Mesendoderm (in vitro differentiated cells): ENCODE measurements around the gene PEG3.

Source experiments
- DNase-seq: peaks from one replicate; pipeline ENCODE4 v3.0.0; 2013
- H2AK5ac ChIP-seq: 2 replicates; pipeline ENCODE4 v1.6.1; 2013; ENCODE audit warnings: low read length, inconsistent platforms
- H2BK120ac ChIP-seq: 2 replicates; pipeline ENCODE4 v1.6.1; 2013; ENCODE audit warnings: low read depth, mild to moderate bottlenecking, low read length, moderate library complexity, mixed read lengths
- H2BK15ac ChIP-seq: replicated peaks from 2 replicates; pipeline ENCODE4 v1.6.1; 2013; ENCODE audit warnings: low read depth, mild to moderate bottlenecking, moderate library complexity
- H2BK5ac ChIP-seq: 2 replicates; pipeline ENCODE4 v1.6.1; 2013; ENCODE audit warnings: low read length, inconsistent platforms
- H3K18ac ChIP-seq: 2 replicates; pipeline ENCODE4 v1.6.1; 2013; ENCODE audit warnings: mild to moderate bottlenecking, low read length, mixed read lengths
- H3K23ac ChIP-seq: one replicate; pipeline ENCODE4 v1.6.1; 2013; ENCODE audit warnings: low read length
- H3K27ac ChIP-seq: 2 replicates; pipeline ENCODE4 v1.5.1; 2013; ENCODE audit warnings: low read depth, mild to moderate bottlenecking, inconsistent platforms, low read length, moderate library complexity
- H3K27me3 ChIP-seq: 2 replicates; pipeline ENCODE4 v1.6.1; 2013; ENCODE audit warnings: low read length, control low read depth, mild to moderate bottlenecking, inconsistent platforms; ENCODE audit not compliant: insufficient read depth, poor library complexity
- H3K36me3 ChIP-seq: 2 replicates; pipeline ENCODE4 v1.6.1; 2013; ENCODE audit warnings: low read length, inconsistent platforms; ENCODE audit not compliant: control insufficient read depth, insufficient read depth
- H3K4ac ChIP-seq: one replicate; pipeline ENCODE4 v1.6.1; 2013; ENCODE audit warnings: low read depth, mild to moderate bottlenecking, low read length, moderate library complexity
- H3K4me1 ChIP-seq: 2 replicates; pipeline ENCODE4 v1.6.1; 2013; ENCODE audit warnings: low read depth, low read length, inconsistent platforms; ENCODE audit not compliant: control insufficient read depth
- H3K4me2 ChIP-seq: 2 replicates; pipeline ENCODE4 v1.6.1; 2013; ENCODE audit warnings: low read length
- H3K4me3 ChIP-seq: 2 replicates; pipeline ENCODE4 v1.5.1; 2013; ENCODE audit warnings: mild to moderate bottlenecking, low read length
- H3K56ac ChIP-seq: one replicate; pipeline ENCODE4 v1.6.1; 2013; ENCODE audit warnings: low read length
- H3K79me1 ChIP-seq: 2 replicates; pipeline ENCODE4 v1.6.1; 2013; ENCODE audit warnings: low read length, inconsistent platforms
- H3K79me2 ChIP-seq: 2 replicates; pipeline ENCODE4 v1.6.1; 2013; ENCODE audit warnings: mild to moderate bottlenecking, low read length; ENCODE audit not compliant: control insufficient read depth, insufficient read depth
- H3K9ac ChIP-seq: 2 replicates; pipeline ENCODE4 v1.6.1; 2013; ENCODE audit warnings: low read length, inconsistent platforms
- H4K5ac ChIP-seq: one replicate; pipeline ENCODE4 v1.6.1; 2013; ENCODE audit warnings: low read length
- H4K8ac ChIP-seq: one replicate; pipeline ENCODE4 v1.6.1; 2013; ENCODE audit warnings: low read depth, mild to moderate bottlenecking, control low read depth, low read length, moderate library complexity
- WGBS: extraction: QIAGEN DNeasy Blood & Tissue Kit; methylation state at CpG from one replicate; pipeline ENCODE4 v1.1.7; 2013; ENCODE audit warnings: low lambda C conversion rate, missing lambda C conversion rate; ENCODE audit not compliant: insufficient coverage; ENCODE audit errors: extremely low coverage; 5-methylcytosine and 5-hydroxymethylcytosine counted together

Gene PEG3

DNA sequence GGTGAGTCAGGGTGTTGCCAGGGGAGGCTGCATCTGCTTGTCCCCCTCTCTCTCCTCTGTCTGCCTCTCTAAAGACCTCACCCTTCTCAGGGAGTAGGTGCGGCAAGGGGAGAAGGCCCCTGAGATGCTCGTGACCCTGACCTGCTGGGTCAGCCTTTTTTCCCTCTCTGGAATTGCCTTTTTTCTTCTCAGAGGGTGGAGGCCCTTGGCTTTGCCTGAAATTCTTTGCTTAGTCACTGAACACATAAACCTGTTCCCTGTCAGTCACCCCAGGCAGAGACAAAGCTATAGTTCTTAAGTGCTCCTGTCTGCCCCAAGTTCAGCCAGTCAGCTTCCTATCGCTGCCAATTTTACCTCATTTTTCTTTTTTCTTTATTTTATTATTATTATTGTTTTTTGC, 35.2 kb upstream of the PEG3 start:
- H3K79me2 ChIP-seq: no peaks in the 10 kb centered on the region
- H2BK120ac ChIP-seq: no peak overlapping the region
- no peak overlapping the region for H3K4me3 ChIP-seq
- H3K27ac ChIP-seq: no peak overlapping the region
- no CpG with 5 or more reads among the region's 3 CpGs for WGBS
- DNase-seq: no peak
- no peak overlapping the region for H4K5ac ChIP-seq
- H3K18ac ChIP-seq: no peak overlapping the region
- H3K4me1 ChIP-seq: no peaks in the 10 kb centered on the region
- no peak overlapping the region for H3K23ac ChIP-seq
- no peak overlapping the region for H3K9ac ChIP-seq
- H2BK15ac ChIP-seq: no peak overlapping the region
- no peak overlapping the region for H2BK5ac ChIP-seq
- H3K56ac ChIP-seq: no peak overlapping the region
- no peak overlapping the region for H4K8ac ChIP-seq
- no peaks in the 10 kb centered on the region for H3K27me3 ChIP-seq
- H3K4me2 ChIP-seq: no peak overlapping the region
- no peaks in the 10 kb centered on the region for H3K79me1 ChIP-seq
- H2AK5ac ChIP-seq: no peak overlapping the region
- H3K4ac ChIP-seq: no peak overlapping the region
- H3K36me3 ChIP-seq: no peaks in the 10 kb centered on the region

DNA sequence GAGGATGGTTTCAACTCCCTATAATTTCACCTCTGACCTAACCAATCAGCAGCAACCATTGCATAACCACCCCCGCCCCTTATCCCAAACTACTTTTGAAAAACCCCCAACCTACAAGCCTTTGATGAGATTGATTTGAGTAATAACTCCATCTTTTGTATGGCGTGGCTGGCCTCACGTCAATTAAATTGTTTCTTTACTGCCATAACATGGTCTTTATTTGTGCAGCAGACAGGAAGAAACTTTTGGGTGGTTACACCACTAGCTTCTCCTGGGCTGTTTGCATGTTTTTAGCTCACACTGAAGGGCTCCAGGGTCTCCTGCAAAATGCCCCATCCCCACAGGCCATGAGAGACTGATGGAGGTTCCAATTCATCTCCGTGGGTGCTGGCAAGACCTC, 34.0 kb upstream of the PEG3 start:
- H3K4me2 ChIP-seq: no peak overlapping the region
- no peak overlapping the region for H4K8ac ChIP-seq
- no peaks in the 10 kb centered on the region for H3K79me1 ChIP-seq
- H3K18ac ChIP-seq: no peak overlapping the region
- no peak overlapping the region for H3K9ac ChIP-seq
- no peak overlapping the region for H3K4me3 ChIP-seq
- no peaks in the 10 kb centered on the region for H3K79me2 ChIP-seq
- H2BK120ac ChIP-seq: no peak overlapping the region
- no peaks in the 10 kb centered on the region for H3K4me1 ChIP-seq
- no peak overlapping the region for H3K23ac ChIP-seq
- H3K27me3 ChIP-seq: no peaks in the 10 kb centered on the region
- no peaks in the 10 kb centered on the region for H3K36me3 ChIP-seq
- DNase-seq: no peak
- no peak overlapping the region for H3K4ac ChIP-seq
- H3K27ac ChIP-seq: no peak overlapping the region
- H2BK5ac ChIP-seq: no peak overlapping the region
- H2AK5ac ChIP-seq: no peak overlapping the region
- no peak overlapping the region for H2BK15ac ChIP-seq
- H4K5ac ChIP-seq: no peak overlapping the region
- H3K56ac ChIP-seq: no peak overlapping the region
- no CpG with 5 or more reads among the region's 4 CpGs for WGBS

- no peaks in the 10 kb centered on the region for H3K27me3 ChIP-seq
- H3K79me1 ChIP-seq: no peaks in the 10 kb centered on the region
- H3K23ac ChIP-seq: no peak overlapping the region
- WGBS: no CpG with 5 or more reads among the region's 5 CpGs
- no peaks in the 10 kb centered on the region for H3K4me1 ChIP-seq
- H3K9ac ChIP-seq: no peak overlapping the region
- H2BK5ac ChIP-seq: no peak overlapping the region
- DNase-seq: no peak
- H3K27ac ChIP-seq: no peak overlapping the region
- H3K4ac ChIP-seq: no peak overlapping the region
- no peaks in the 10 kb centered on the region for H3K36me3 ChIP-seq
- no peak overlapping the region for H3K56ac ChIP-seq
- H4K5ac ChIP-seq: no peak overlapping the region
- H3K4me2 ChIP-seq: no peak overlapping the region
- no peaks in the 10 kb centered on the region for H3K79me2 ChIP-seq
- no peak overlapping the region for H3K4me3 ChIP-seq
- H2BK120ac ChIP-seq: no peak overlapping the region
- no peak overlapping the region for H2AK5ac ChIP-seq
- H4K8ac ChIP-seq: no peak overlapping the region
- H2BK15ac ChIP-seq: no peak overlapping the region
- no peak overlapping the region for H3K18ac ChIP-seq
Observed at GRCh38 chr19:56873493-56873892, 33.0 kb upstream of the PEG3 start.

DNA sequence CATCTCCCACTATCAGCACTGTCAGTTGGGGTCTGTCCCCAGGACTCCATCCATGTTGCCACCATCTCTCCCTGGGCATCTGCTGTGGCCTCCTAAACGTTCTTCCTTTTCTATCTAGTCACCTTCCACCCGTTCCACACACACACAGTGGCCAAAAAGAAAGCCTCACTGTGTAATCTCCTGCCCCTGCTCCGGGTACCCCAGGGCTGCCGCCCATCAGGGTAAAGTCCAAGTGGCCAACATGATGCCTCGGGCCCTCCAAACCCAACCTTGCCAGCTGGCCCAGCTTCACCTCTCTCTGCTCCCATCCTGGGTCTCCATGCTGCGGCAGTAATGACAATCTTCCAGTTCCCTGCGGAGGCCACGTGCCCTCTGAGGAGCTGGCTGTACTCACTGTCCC, 29.4 kb upstream of the PEG3 start:
- WGBS: no CpG with 5 or more reads among the region's 8 CpGs
- Histone ChIP-seq H3K9ac (no peak overlapping the region), H3K79me1 (no peaks in the 10 kb centered on the region), H3K27me3 (no peaks in the 10 kb centered on the region), H4K5ac (no peak overlapping the region), H2AK5ac (no peak overlapping the region), H3K4me2 (no peak overlapping the region), H3K4me1 (no peaks in the 10 kb centered on the region), H3K56ac (no peak overlapping the region), H3K4ac (no peak overlapping the region), H2BK5ac (no peak overlapping the region), H4K8ac (no peak overlapping the region), H2BK15ac (no peak overlapping the region), H3K23ac (no peak overlapping the region), H3K18ac (no peak overlapping the region), H2BK120ac (no peak overlapping the region), H3K79me2 (no peaks in the 10 kb centered on the region), H3K27ac (no peak overlapping the region), H3K36me3 (no peaks in the 10 kb centered on the region), H3K4me3 (no peak overlapping the region)
- no peak for DNase-seq

GRCh38 chr19:56868446-56868845, 27.9 kb upstream of the PEG3 start:
- Histone ChIP-seq H4K5ac (no peak overlapping the region), H3K18ac (no peak overlapping the region), H2BK5ac (no peak overlapping the region), H3K4me3 (no peak overlapping the region), H3K79me2 (no peaks in the 10 kb centered on the region), H2BK15ac (no peak overlapping the region), H4K8ac (no peak overlapping the region), H3K4me1 (no peaks in the 10 kb centered on the region), H3K27ac (no peak overlapping the region), H3K56ac (no peak overlapping the region), H2AK5ac (no peak overlapping the region), H3K36me3 (no peaks in the 10 kb centered on the region), H2BK120ac (no peak overlapping the region), H3K79me1 (no peaks in the 10 kb centered on the region), H3K4me2 (no peak overlapping the region), H3K9ac (no peak overlapping the region), H3K4ac (no peak overlapping the region), H3K23ac (no peak overlapping the region), H3K27me3 (no peaks in the 10 kb centered on the region)
- no CpG with 5 or more reads among the region's 1 CpG for WGBS
- no peak for DNase-seq

DNA sequence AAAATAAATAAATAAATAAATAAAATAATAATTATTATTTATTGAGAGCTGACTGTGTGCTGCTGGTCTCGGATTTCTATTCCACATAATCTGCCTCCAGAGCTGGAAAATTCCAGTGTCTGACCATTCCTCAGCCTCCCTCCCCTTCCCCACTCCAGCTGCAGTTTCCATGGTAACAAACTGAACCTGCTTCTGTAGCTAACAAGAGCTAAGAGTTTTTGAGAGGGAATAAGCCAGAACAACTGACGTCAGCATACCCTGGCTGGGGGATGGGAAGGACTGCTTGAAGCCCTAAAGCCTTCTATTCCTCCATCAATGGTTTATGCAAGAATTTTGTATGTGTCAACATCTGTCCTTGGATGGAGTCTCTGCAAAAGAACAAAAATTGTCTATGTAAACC, 26.0 kb upstream of the PEG3 start:
- Histone ChIP-seq H2BK5ac (no peak overlapping the region), H3K79me1 (no peaks in the 10 kb centered on the region), H3K18ac (no peak overlapping the region), H2BK120ac (no peak overlapping the region), H3K56ac (no peak overlapping the region), H4K8ac (no peak overlapping the region), H3K79me2 (no peaks in the 10 kb centered on the region), H4K5ac (no peak overlapping the region), H3K9ac (no peak overlapping the region), H3K4me2 (no peak overlapping the region), H2AK5ac (no peak overlapping the region), H3K27ac (no peak overlapping the region), H2BK15ac (no peak overlapping the region), H3K23ac (no peak overlapping the region), H3K27me3 (no peaks in the 10 kb centered on the region), H3K4me1 (no peaks in the 10 kb centered on the region), H3K4ac (no peak overlapping the region), H3K36me3 (no peaks in the 10 kb centered on the region), H3K4me3 (no peak overlapping the region)
- DNase-seq: peak; percentile 7
- WGBS: no CpG with 5 or more reads among the region's 2 CpGs
